IMR-90 (cell line): Measurements from ENCODE around the gene ELP4. TPM values are rescaled to one million over a fixed set of nuclear protein-coding genes. Genes with fewer than 3 reads are reported as not detected.

Experiments
- ATAC-seq: fragments of 200-7000 bp; cut with Tn5 transposase; 2 replicates; pipeline ENCODE4 v1.9.1; 2020; ENCODE audit warnings: low read depth, mild to moderate bottlenecking, moderate library complexity
- BruUV-seq: library from RNA; stranded (reverse); fragments of 400-500 nt; replicated peaks from 2 replicates; lab custom pipeline; 2021; lab: Mats Ljungman, UMichigan
- CTCF ChIA-PET: fragments of 300-600 bp; formaldehyde crosslinking; extraction: SDS; loops from one replicate; lab custom pipeline; 2021; ENCODE audit warnings: antibody characterized with exemption; lab: Yijun Ruan, JAX
- POLR2A ChIA-PET: fragments of 300-600 bp; sonication (Branson Sonifier 250); formaldehyde crosslinking; loops from one replicate; lab custom pipeline; 2022; ENCODE audit warnings: antibody characterized with exemption; ENCODE audit not compliant: unreplicated experiment; lab: Charles Lee
- DNase-seq: peaks from one replicate; pipeline ENCODE4 v3.0.0; 2013
- H2AFZ ChIP-seq: replicated peaks from 2 replicates; pipeline ENCODE3; 2013; ENCODE audit warnings: low read length, mild to moderate bottlenecking; ENCODE audit not compliant: poor library complexity
- H2AK5ac ChIP-seq: 2 replicates; pipeline ENCODE4 v1.6.1; 2013; ENCODE audit warnings: low read depth, low read length, inconsistent platforms
- H2AK9ac ChIP-seq: replicated peaks from 2 replicates; pipeline ENCODE3; 2013; ENCODE audit warnings: mild to moderate bottlenecking, low read depth, low read length, moderate library complexity; ENCODE audit not compliant: poor library complexity
- H2BK120ac ChIP-seq: 2 replicates; pipeline ENCODE4 v1.6.1; 2013; ENCODE audit warnings: low read depth, low read length, inconsistent platforms
- H2BK15ac ChIP-seq: 3 replicates; pipeline ENCODE4 v1.6.1; 2013; ENCODE audit warnings: low read depth, low read length, inconsistent platforms
- H2BK20ac ChIP-seq: 2 replicates; pipeline ENCODE4 v1.6.1; 2013; ENCODE audit warnings: low read depth, mild to moderate bottlenecking, inconsistent platforms, low read length, moderate library complexity
- H2BK5ac ChIP-seq: 2 replicates; pipeline ENCODE4 v1.6.1; 2013; ENCODE audit warnings: mild to moderate bottlenecking, low read depth, low read length, inconsistent platforms; ENCODE audit not compliant: poor library complexity, severe bottlenecking
- H3K14ac ChIP-seq: replicated peaks from 2 replicates; pipeline ENCODE4 v1.6.1; 2013; ENCODE audit warnings: low read depth, low read length, inconsistent platforms
- H3K18ac ChIP-seq: 2 replicates; pipeline ENCODE4 v1.6.1; 2013; ENCODE audit warnings: low read depth, low read length, control low read depth
- H3K23ac ChIP-seq: 2 replicates; pipeline ENCODE4 v1.6.1; 2013; ENCODE audit warnings: low read depth, low read length, inconsistent platforms
- H3K27ac ChIP-seq: 2 replicates; pipeline ENCODE4 v1.5.1; 2013; ENCODE audit warnings: mild to moderate bottlenecking, control low read depth, low read length; ENCODE audit not compliant: insufficient read depth
- H3K27me3 ChIP-seq: 2 replicates; pipeline ENCODE4 v1.6.1; 2013; ENCODE audit warnings: low read length; ENCODE audit not compliant: control insufficient read depth, insufficient read depth
- H3K36me3 ChIP-seq: 2 replicates; pipeline ENCODE4 v1.6.1; 2013; ENCODE audit warnings: low read length, mixed read lengths; ENCODE audit not compliant: control insufficient read depth, insufficient read depth
- H3K4ac ChIP-seq: 2 replicates; pipeline ENCODE4 v1.6.1; 2013; ENCODE audit warnings: low read depth, low read length, inconsistent platforms
- H3K4me1 ChIP-seq: 2 replicates; pipeline ENCODE4 v1.6.1; 2013; ENCODE audit warnings: low read length, mixed read lengths; ENCODE audit not compliant: control insufficient read depth, insufficient read depth
- H3K4me2 ChIP-seq: 2 replicates; pipeline ENCODE4 v1.6.1; 2013; ENCODE audit warnings: low read depth, mild to moderate bottlenecking, control low read depth, low read length, moderate library complexity
- H3K4me3 ChIP-seq: 2 replicates; pipeline ENCODE4 v1.5.1; 2013; ENCODE audit warnings: low read depth, mild to moderate bottlenecking, control low read depth, low read length, moderate library complexity; ENCODE audit not compliant: insufficient read depth
- H3K56ac ChIP-seq: 2 replicates; pipeline ENCODE4 v1.6.1; 2013; ENCODE audit warnings: low read length, inconsistent platforms; ENCODE audit not compliant: insufficient read depth; ENCODE audit errors: extremely low read depth
- H3K79me1 ChIP-seq, 2 experiments: 2 replicates each; pipeline ENCODE4 v1.6.1; 2013; ENCODE audit warnings: low read length in 2 of 2, inconsistent platforms in 1 of 2, low read depth in 1 of 2
- H3K9ac ChIP-seq: 2 replicates; pipeline ENCODE4 v1.6.1; 2013; ENCODE audit warnings: low read depth, low read length, control low read depth
- H3K9me1 ChIP-seq: 2 replicates; pipeline ENCODE4 v1.6.1; 2013; ENCODE audit warnings: low read length, inconsistent platforms; ENCODE audit not compliant: insufficient read depth
- H3K9me3 ChIP-seq: 2 replicates; pipeline ENCODE4 v1.6.1; 2013; ENCODE audit warnings: low read length; ENCODE audit not compliant: control insufficient read depth, insufficient read depth
- H4K20me1 ChIP-seq: 2 replicates; pipeline ENCODE4 v1.6.1; 2013; ENCODE audit warnings: low read length, inconsistent platforms; ENCODE audit not compliant: insufficient read depth
- H4K5ac ChIP-seq: 2 replicates; pipeline ENCODE4 v1.6.1; 2013; ENCODE audit warnings: mild to moderate bottlenecking, low read depth, low read length, control low read depth
- H4K8ac ChIP-seq, 2 experiments: 2 replicates each; pipeline ENCODE4 v1.6.1; 2013; ENCODE audit warnings: low read depth in 2 of 2, low read length in 2 of 2, control low read depth in 1 of 2, inconsistent platforms in 1 of 2
- H4K91ac ChIP-seq: 2 replicates; pipeline ENCODE4 v1.6.1; 2013; ENCODE audit warnings: low read depth, low read length, inconsistent platforms; ENCODE audit not compliant: insufficient read depth
- CEBPB ChIP-seq: IDR thresholded peaks from 2 replicates; pipeline ENCODE4 v1.6.1; 2012; ENCODE audit warnings: low read depth, low read length, improper control_type of control experiment
- CHD1 ChIP-seq: IDR thresholded peaks from 2 replicates; pipeline ENCODE4 v1.6.1; 2012; ENCODE audit warnings: low read depth, low read length, improper control_type of control experiment
- FOS ChIP-seq: fragments of 150-350 bp; IDR thresholded peaks from 2 replicates; pipeline ENCODE4 v1.6.1; 2016; ENCODE audit warnings: low read depth, low read length
- MAFK ChIP-seq: IDR thresholded peaks from 2 replicates; pipeline ENCODE4 v1.6.1; 2012; ENCODE audit warnings: low read depth, low read length, improper control_type of control experiment
- MAZ ChIP-seq: IDR thresholded peaks from 2 replicates; pipeline ENCODE4 v1.6.1; 2012; ENCODE audit warnings: low read depth, mild to moderate bottlenecking, low read length, improper control_type of control experiment, moderate library complexity, borderline replicate concordance
- NFE2L2 ChIP-seq: fragments of 150-350 bp; IDR thresholded peaks from 2 replicates; pipeline ENCODE4 v1.6.1; 2016; ENCODE audit warnings: low read depth, mild to moderate bottlenecking, low read length
- POLR2A ChIP-seq: IDR thresholded peaks from 2 replicates; pipeline ENCODE4 v1.6.1; 2012; ENCODE audit warnings: mild to moderate bottlenecking, low read depth, low read length
- RAD21 ChIP-seq: IDR thresholded peaks from 2 replicates; pipeline ENCODE4 v1.6.1; 2012; ENCODE audit warnings: low read length, improper control_type of control experiment
- WGBS, 2 experiments: methylation state at CpG; one replicate each; pipeline versions ENCODE4 v1.1.5 to v1.1.7; 2013; ENCODE audit warnings: missing lambda C conversion rate in 2 of 2; ENCODE audit not compliant: insufficient read length in 1 of 2; ENCODE audit errors: extremely low coverage in 2 of 2; 5-methylcytosine and 5-hydroxymethylcytosine counted together
- dilution Hi-C: fragments of 300-500 bp; cut with HindIII; formaldehyde crosslinking; loops from one replicate; pipeline ENCODE4 v1.14.3; 2018; ENCODE audit warnings: low sequenced_read_pairs; ENCODE audit not compliant: unreplicated experiment
- in situ Hi-C: fragments of 300-500 bp; cut with MboI; formaldehyde crosslinking; loops from 3 replicates; pipeline ENCODE4 v1.14.3; 2019; ENCODE audit warnings: low sequenced_read_pairs, inconsistent platforms, mixed read lengths
- intact Hi-C: fragments of 100-400 bp; cut with micrococcal nuclease; formaldehyde crosslinking; loops from 2 replicates; pipeline ENCODE4 v1.10.0; 2022
- polyA plus RNA-seq, 3 experiments: library from polyadenylated mRNA; depleted of rRNA; stranded (reverse); fragments of >200 nt; gene quantifications; 2 replicates each; pipeline ENCODE4 v1.2.3, GENCODE V29; 2012; ENCODE audit warnings: low replicate concordance in 1 of 3
- total RNA-seq: library from RNA; depleted of rRNA; stranded (reverse); fragments of >200 nt; gene quantifications from 2 replicates; pipeline ENCODE4 v1.2.3, GENCODE V29; 2012
- TF ChIP-seq, protein P1 (sequence below): fragments of 150-350 bp; IDR thresholded peaks from 2 replicates; pipeline ENCODE4 v1.6.1; 2017; ENCODE audit warnings: mild to moderate bottlenecking, antibody characterized with exemption, low read length, low read depth
- TF ChIP-seq, protein P2 (sequence below): conservative IDR thresholded peaks from 2 replicates; pipeline ENCODE4 v1.5.1; 2012; ENCODE audit warnings: mild to moderate bottlenecking, low read depth, low read length, improper control_type of control experiment

The ELP4 gene
- total and polyA plus RNA-seq, 2 of the 4 experiments (the other 2 are of a cell fraction) = 8.4 to 20.4 TPM

DNA sequence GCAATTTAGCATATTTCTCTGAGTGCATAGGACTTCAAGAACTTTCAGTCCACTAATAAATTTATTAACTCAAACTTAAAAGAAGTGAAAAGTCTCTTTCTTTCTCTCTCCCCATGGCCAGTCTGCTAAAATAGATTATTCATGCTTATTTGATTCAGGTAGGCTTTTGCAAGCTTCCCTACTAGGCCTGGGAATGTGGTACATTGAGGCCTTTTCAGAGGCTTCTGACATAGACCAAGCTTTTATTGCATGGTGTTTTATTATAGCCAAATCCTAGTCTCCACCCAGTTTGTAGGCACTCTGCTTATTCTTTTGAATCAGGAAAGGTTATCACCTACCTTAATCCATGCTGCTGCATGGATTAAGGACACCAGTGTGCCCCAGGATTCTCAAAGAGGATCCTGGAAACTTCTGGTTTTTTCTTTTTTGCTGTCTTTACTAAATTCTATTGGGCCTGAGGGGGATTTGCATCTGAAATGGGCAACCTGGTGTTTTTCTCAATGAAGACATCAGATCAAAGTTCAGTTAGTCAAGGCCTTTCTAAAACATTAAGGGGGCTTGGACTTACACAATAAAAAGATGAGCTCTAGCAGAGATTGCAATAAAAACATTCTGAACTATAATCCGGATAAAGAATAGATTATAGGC lies 92.2 kb downstream of the ELP4 start:
- H4K20me1 ChIP-seq = no peaks in the 10 kb centered on the region
- H2AFZ ChIP-seq = no peak overlapping the region
- no peak overlapping the region for H3K14ac ChIP-seq
- no peak overlapping the region for H2AK9ac ChIP-seq
- DNase-seq (no peak), ATAC-seq (no peak)
- H2BK120ac ChIP-seq = no peak overlapping the region
- no peak overlapping the region for H2BK5ac ChIP-seq
- no peak overlapping the region for H3K27ac ChIP-seq
- no peak overlapping the region for H3K4me2 ChIP-seq
- H3K4ac ChIP-seq = no peak overlapping the region
- POLR2A ChIA-PET = interaction anchor here (0.6 kb wide), 1 partner anchor 274 kb away, joined by 4 read pairs; no protein-coding TSS in a partner anchor
- H3K79me1 ChIP-seq = no peaks in the 10 kb centered on the region
- H4K5ac ChIP-seq = no peak overlapping the region
- WGBS, 2 experiments = no CpG with 5 or more reads among the region's 1 CpG
- no peaks in the 10 kb centered on the region for H3K4me1 ChIP-seq
- H3K56ac ChIP-seq = no peak overlapping the region
- no peak overlapping the region for H4K91ac ChIP-seq
- no peaks in the 10 kb centered on the region for H3K27me3 ChIP-seq
- no peak overlapping the region for H4K8ac ChIP-seq
- no peaks in the 10 kb centered on the region for H3K9me3 ChIP-seq
- no TSS peak for BruUV-seq
- no peak for TF ChIP-seq RAD21
- no peak for TF ChIP-seq CEBPB
- no peak for TF ChIP-seq MAZ
- TF ChIP-seq CHD1 = no peak
- TF ChIP-seq, protein P1, sequence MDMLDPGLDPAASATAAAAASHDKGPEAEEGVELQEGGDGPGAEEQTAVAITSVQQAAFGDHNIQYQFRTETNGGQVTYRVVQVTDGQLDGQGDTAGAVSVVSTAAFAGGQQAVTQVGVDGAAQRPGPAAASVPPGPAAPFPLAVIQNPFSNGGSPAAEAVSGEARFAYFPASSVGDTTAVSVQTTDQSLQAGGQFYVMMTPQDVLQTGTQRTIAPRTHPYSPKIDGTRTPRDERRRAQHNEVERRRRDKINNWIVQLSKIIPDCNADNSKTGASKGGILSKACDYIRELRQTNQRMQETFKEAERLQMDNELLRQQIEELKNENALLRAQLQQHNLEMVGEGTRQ = no peak
- TF ChIP-seq NFE2L2 = no peak
- TF ChIP-seq POLR2A = no peak
- TF ChIP-seq FOS = no peak
- TF ChIP-seq, protein P2, sequence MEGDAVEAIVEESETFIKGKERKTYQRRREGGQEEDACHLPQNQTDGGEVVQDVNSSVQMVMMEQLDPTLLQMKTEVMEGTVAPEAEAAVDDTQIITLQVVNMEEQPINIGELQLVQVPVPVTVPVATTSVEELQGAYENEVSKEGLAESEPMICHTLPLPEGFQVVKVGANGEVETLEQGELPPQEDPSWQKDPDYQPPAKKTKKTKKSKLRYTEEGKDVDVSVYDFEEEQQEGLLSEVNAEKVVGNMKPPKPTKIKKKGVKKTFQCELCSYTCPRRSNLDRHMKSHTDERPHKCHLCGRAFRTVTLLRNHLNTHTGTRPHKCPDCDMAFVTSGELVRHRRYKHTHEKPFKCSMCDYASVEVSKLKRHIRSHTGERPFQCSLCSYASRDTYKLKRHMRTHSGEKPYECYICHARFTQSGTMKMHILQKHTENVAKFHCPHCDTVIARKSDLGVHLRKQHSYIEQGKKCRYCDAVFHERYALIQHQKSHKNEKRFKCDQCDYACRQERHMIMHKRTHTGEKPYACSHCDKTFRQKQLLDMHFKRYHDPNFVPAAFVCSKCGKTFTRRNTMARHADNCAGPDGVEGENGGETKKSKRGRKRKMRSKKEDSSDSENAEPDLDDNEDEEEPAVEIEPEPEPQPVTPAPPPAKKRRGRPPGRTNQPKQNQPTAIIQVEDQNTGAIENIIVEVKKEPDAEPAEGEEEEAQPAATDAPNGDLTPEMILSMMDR = no peak
- TF ChIP-seq MAFK = no peak
- CTCF ChIA-PET = no interaction called here
- no peak overlapping the region for H2BK15ac ChIP-seq
- dilution Hi-C loops (no loop called here), in situ Hi-C loops (no loop called here), intact Hi-C loops (no loop called here)
- H3K4me3 ChIP-seq = no peak overlapping the region
- no peak overlapping the region for H2BK20ac ChIP-seq
- H3K18ac ChIP-seq = no peak overlapping the region
- H3K23ac ChIP-seq = no peak overlapping the region
- no peaks in the 10 kb centered on the region for H3K9me1 ChIP-seq
- no peak overlapping the region for H3K9ac ChIP-seq
- no peaks in the 10 kb centered on the region for H3K36me3 ChIP-seq
- no peak overlapping the region for H2AK5ac ChIP-seq
